ENCODE results near the gene ILRUN.
"Not testable (repeated sequence)": the region's sequence is repeated elsewhere in the genome, so short reads cannot be mapped to it uniquely, and the experiment has no call there.

ILRUN gene

GRCh38 chr6:34696739-34697543 lies at the start of gene ILRUN:
TSS of gene ILRUN (minus strand) at chr6:34696767. CDS start at chr6:34696603, 164 bp downstream.
- peak; percentile 92 for DNase-seq
- no peaks in the 10 kb centered on the region for H3K36me3 ChIP-seq (replicated peaks; ENCODE audit: insufficient read depth, low read length)
- H3K27ac ChIP-seq (ENCODE audit: low read length), result peak within 1 kb of the TSS; percentile 47; the same call in 1 of the 2 replicates
- no peaks in the 10 kb centered on the region for H3F3A ChIP-seq (ENCODE audit: insufficient read depth, low read length)
- H4K20me1 ChIP-seq (ENCODE audit: insufficient read depth, low read length), result no peaks in the 10 kb centered on the region
- H3K79me2 ChIP-seq (ENCODE audit: low read length), result peaks cover 46% of the 10 kb centered on the region
- no peaks in the 10 kb centered on the region for H3K9me3 ChIP-seq (replicated peaks; ENCODE audit: insufficient read depth, low read length)
- peak within 1 kb of the TSS; percentile 87 for H2AFZ ChIP-seq (ENCODE audit: low read length)
- peak within 1 kb of the TSS; percentile 90 for H3K9ac ChIP-seq (ENCODE audit: low read length)
- TF ChIP-seq EZH2 (optimal IDR thresholded peaks at IDR 0.05; ENCODE audit: low read depth, low read length) (no peak), CTCF (IDR thresholded peaks at IDR 0.05; ENCODE audit: low read length) (no peak), EZH2phosphoT487 (IDR thresholded peaks at IDR 0.05; ENCODE audit: low read length) (no peak)
- H3K27me3 ChIP-seq (replicated peaks; ENCODE audit: insufficient read depth, low read length), result no peaks in the 10 kb centered on the region
- H3K4me3 ChIP-seq (ENCODE audit: low read length), result peak within 1 kb of the TSS; percentile 98
- peaks cover 9% of the 10 kb centered on the region for H3K4me1 ChIP-seq (ENCODE audit: low read length)
- H3K9me2 ChIP-seq (replicated peaks; ENCODE audit: insufficient read depth, low read length), result no peaks in the 10 kb centered on the region
- peak within 1 kb of the TSS; percentile 91 for H3K4me2 ChIP-seq (ENCODE audit: low read depth, low read length)

GRCh38 chr6:34745277-34746103 lies 48.9 kb upstream of the ILRUN start:
- Histone ChIP-seq H3K9me2 (replicated peaks; ENCODE audit: insufficient read depth, low read length) (no peaks in the 10 kb centered on the region), H3F3A (ENCODE audit: insufficient read depth, low read length) (no peaks in the 10 kb centered on the region), H3K36me3 (replicated peaks; ENCODE audit: insufficient read depth, low read length) (no peaks in the 10 kb centered on the region), H3K4me1 (ENCODE audit: low read length) (no peaks in the 10 kb centered on the region), H3K9ac (ENCODE audit: low read length) (no peak overlapping the region), H3K4me3 (ENCODE audit: low read length) (no peak overlapping the region), H3K4me2 (ENCODE audit: low read depth, low read length) (no peak overlapping the region), H3K27me3 (replicated peaks; ENCODE audit: insufficient read depth, low read length) (no peaks in the 10 kb centered on the region), H4K20me1 (ENCODE audit: insufficient read depth, low read length) (no peaks in the 10 kb centered on the region), H3K9me3 (replicated peaks; ENCODE audit: insufficient read depth, low read length) (no peaks in the 10 kb centered on the region), H2AFZ (ENCODE audit: low read length) (no peak overlapping the region), H3K79me2 (ENCODE audit: low read length) (no peaks in the 10 kb centered on the region), H3K27ac (ENCODE audit: low read length) (no peak overlapping the region)
- no peak for TF ChIP-seq EZH2 (optimal IDR thresholded peaks at IDR 0.05; ENCODE audit: low read depth, low read length)
- no peak for TF ChIP-seq CTCF (IDR thresholded peaks at IDR 0.05; ENCODE audit: low read length)
- no peak for TF ChIP-seq EZH2phosphoT487 (IDR thresholded peaks at IDR 0.05; ENCODE audit: low read length)
- no peak for DNase-seq

- H3K9me2 ChIP-seq (replicated peaks; ENCODE audit: insufficient read depth, low read length); H3K27me3 ChIP-seq (replicated peaks; ENCODE audit: insufficient read depth, low read length); H3K36me3 ChIP-seq (replicated peaks; ENCODE audit: insufficient read depth, low read length); H3K4me1 ChIP-seq (ENCODE audit: low read length); H2AFZ ChIP-seq (ENCODE audit: low read length); H3K27ac ChIP-seq (ENCODE audit: low read length); H3K4me2 ChIP-seq (ENCODE audit: low read depth, low read length); H3K79me2 ChIP-seq (ENCODE audit: low read length); H3K9ac ChIP-seq (ENCODE audit: low read length); H3K9me3 ChIP-seq (replicated peaks; ENCODE audit: insufficient read depth, low read length); DNase-seq; H3F3A ChIP-seq (ENCODE audit: insufficient read depth, low read length); H4K20me1 ChIP-seq (ENCODE audit: insufficient read depth, low read length); H3K4me3 ChIP-seq (ENCODE audit: low read length): not testable (repeated sequence)
Measured at GRCh38 chr6:34744294-34744647, 47.7 kb upstream of the ILRUN start.
